NCI-H748 (cell line): Measurements from ENCODE around the gene UCN3.
"Not testable (repeated sequence)": the region's sequence is repeated elsewhere in the genome, so short reads cannot be mapped to it uniquely, and the experiment has no call there.

Experiments
- DNase-seq: peaks from one replicate; lab custom pipeline; 2025; ENCODE audit not compliant: unreplicated experiment; lab: John Stamatoyannopoulos, UW

UCN3 gene

GRCh38 chr10:5365928-5366327 is 1.2 kb downstream of the UCN3 start:
- peak; percentile 45 for DNase-seq

GRCh38 chr10:5369362-5370158 is 4.8 kb downstream of the UCN3 start:
- DNase-seq = no peak

- DNase-seq = no peak
Measured at GRCh38 chr10:5370493-5371352, 6.0 kb downstream of the UCN3 start.

GRCh38 chr10:5373307-5373706 is 8.5 kb downstream of the UCN3 start:
- DNase-seq = no peak

- no peak for DNase-seq
Measured at GRCh38 chr10:5373891-5374611, 9.3 kb downstream of the UCN3 start.

GRCh38 chr10:5376450-5376849 is 11.7 kb downstream of the UCN3 start:
- DNase-seq = no peak

GRCh38 chr10:5379202-5379601 is 14.4 kb downstream of the UCN3 start:
- DNase-seq = not testable (repeated sequence)

GRCh38 chr10:5380395-5380794 is 15.6 kb downstream of the UCN3 start:
- not testable (repeated sequence) for DNase-seq

- DNase-seq = no peak
Measured at GRCh38 chr10:5381187-5381586, 16.4 kb downstream of the UCN3 start.

- DNase-seq = no peak
Measured at GRCh38 chr10:5385224-5385623, 20.5 kb downstream of the UCN3 start.

GRCh38 chr10:5387169-5387568 is 22.4 kb downstream of the UCN3 start:
- DNase-seq = no peak

GRCh38 chr10:5390607-5391205 is 25.9 kb downstream of the UCN3 start:
- DNase-seq = no peak

GRCh38 chr10:5391790-5392189 is 27.0 kb downstream of the UCN3 start:
- no peak for DNase-seq

GRCh38 chr10:5393529-5393928 is 28.8 kb downstream of the UCN3 start:
- no peak for DNase-seq

GRCh38 chr10:5395168-5395567 is 30.4 kb downstream of the UCN3 start:
- no peak for DNase-seq

- no peak for DNase-seq
Measured at GRCh38 chr10:5396556-5397300, 32.0 kb downstream of the UCN3 start.

- DNase-seq = no peak
Measured at GRCh38 chr10:5399332-5399731, 34.6 kb downstream of the UCN3 start.

- DNase-seq = no peak
Measured at GRCh38 chr10:5400468-5401240, 35.9 kb downstream of the UCN3 start.

GRCh38 chr10:5402798-5403197 is 38.0 kb downstream of the UCN3 start:
- no peak for DNase-seq
